ENCODE results near the gene SART3.
"Not testable (repeated sequence)": the region's sequence is repeated elsewhere in the genome, so short reads cannot be mapped to it uniquely, and the experiment has no call there.

SART3 gene

DNA sequence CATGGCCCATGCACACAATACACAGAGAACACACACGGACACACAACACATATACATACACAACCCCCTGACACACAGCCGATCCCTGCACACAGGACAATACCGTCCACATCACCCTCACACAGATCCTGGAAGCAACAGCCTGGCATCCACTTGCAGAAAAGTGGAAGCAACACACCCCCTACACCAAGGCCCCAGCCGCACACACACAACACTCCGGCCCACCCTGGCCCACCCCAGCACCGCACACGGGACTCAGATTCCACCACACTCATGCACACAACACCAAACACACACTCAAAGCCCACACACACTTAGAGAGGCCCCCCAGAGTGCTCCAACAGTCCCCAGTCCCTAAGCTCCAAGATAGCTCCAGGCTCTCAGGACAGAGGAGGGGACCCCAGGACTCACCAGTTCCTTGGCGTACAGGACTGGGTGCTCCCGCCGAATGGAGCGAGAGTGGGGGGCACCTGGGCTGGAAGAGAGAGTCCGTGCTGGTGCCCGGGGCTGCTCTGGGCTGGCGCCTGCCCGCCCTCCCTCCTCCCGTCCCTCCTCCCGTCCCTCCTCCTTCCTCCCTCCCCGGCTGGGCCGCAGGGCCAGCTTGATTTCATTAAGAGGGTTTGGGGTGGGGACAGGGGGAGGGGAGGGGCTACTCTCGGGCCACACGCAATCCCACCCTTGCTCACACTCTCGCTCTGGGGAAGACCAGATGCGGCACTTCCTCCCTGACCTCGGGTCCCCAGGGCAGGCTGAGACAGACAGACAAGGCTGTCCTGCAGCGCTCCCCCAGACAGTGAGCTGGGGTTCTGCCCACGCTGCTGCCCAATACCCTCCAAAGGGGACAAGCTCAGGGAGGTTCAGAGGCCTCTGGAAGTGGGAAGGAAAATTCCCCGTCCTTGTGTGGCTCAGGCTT, 36.8 kb upstream of the SART3 start, which contains the start of gene TMEM119:
TSS of gene TMEM119 (minus strand) at position 526 of the 913 bp plus-strand sequence. CDS start 5,701 bp downstream, outside the sequence.
- DNase-seq: no peak

DNA sequence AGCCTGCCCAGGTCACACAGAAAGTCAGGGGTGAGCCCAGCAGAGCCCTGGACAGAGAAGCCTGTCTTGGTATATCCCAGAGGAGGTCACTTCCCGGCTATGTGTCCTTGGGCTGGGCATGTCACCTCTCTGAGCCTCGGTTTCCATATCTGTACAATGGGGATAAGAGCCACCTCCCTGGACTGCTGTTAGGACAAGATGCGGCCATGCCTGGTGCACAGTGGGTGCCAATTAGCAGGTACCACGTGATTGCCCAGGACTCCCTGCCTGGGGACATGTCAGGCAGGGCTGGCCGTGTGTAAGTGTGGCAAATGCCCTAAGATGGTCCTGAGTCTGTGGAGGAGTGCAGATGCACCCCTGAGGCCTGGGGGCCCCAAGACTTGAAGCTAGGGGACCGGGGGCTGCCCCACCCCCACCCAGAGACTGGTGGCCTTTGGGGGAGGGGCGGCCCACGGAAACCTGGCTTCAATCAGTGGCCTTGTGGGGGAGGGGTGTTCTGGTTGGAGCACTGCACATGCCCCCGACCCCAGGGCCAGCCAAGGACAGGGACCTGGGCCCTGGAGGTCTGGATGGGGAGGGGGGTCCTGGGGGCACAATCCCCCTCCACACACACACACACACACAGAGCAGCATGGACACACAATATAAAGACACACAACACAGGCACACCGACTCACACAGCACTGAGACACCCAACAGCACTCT, 36.0 kb upstream of the SART3 start:
- no peak for DNase-seq

DNA sequence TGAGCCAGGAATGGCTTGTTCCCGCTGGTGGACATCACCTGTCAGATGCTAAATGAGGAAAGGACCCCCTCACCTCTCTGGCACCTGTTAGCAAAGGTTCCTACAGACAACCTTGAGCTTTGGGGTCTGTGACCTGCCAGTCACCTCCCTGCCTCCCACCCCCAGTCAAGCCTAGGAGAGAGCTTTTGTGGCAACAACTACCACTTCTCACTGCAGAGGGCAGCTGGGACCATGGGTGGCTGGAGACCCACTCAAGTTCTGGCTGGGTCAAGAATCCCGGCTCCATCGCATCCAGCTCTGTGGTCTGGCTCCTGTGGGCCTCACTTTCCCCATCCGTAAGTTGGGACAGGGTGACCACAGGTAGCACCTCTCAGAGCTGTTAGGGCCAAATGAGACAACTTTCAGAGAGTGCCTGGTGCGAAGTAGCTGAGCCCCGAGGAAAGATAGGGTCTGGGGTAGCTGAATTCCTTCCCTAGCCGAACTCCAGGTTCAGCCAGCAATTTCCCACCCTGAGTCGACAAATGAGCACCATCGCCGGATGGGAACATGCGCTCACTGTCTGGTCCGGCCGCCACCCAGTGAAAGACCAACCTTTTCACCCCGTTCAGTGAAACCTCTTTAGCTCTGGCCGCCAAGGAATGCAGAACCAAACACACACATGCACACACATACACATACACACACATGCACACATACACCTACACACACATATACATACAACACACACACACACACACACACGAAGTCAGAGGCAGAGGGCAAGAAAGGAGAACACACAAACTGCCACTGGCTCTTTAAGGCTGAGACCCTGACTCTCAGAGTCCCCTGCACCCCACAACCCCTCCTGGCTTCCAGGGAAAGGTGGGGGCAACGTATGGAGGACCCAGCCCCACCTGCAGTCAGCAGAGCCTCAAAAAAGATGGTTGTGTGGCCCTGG, 35.0 kb upstream of the SART3 start:
- no peak for DNase-seq

GRCh38 chr12:108594960-108595710, 34.2 kb upstream of the SART3 start:
- no peak for DNase-seq

DNA sequence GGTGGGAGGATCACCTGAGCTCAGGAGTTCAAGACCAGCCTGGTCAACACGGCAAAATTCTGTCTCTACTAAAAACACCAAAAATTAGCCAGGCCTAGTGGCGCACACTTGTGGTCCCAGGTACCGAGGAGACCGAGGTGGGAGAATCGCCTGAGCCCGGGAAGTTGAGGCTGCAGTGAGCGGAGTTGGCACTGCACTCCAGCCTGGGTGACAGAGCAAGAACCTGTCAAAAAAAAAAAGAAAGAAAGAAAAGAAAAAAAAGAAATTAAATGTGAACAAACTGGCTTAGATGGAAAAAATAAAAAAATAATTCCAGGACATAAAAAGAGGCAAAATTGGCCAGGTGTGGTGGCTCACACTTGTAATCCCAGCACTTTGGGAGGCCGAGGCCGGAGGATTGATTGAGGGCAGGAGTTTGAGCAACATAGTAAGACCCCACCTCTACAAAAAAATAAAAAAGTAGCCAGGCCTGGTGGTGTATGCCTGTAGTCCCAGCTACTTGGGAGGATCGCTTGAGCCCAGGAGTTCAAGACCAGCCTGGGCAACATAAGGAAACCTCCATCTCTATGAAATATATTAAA, 33.4 kb upstream of the SART3 start:
- DNase-seq: no peak

- no peak for DNase-seq
Observed at GRCh38 chr12:108592033-108592909, 31.3 kb upstream of the SART3 start.

DNA sequence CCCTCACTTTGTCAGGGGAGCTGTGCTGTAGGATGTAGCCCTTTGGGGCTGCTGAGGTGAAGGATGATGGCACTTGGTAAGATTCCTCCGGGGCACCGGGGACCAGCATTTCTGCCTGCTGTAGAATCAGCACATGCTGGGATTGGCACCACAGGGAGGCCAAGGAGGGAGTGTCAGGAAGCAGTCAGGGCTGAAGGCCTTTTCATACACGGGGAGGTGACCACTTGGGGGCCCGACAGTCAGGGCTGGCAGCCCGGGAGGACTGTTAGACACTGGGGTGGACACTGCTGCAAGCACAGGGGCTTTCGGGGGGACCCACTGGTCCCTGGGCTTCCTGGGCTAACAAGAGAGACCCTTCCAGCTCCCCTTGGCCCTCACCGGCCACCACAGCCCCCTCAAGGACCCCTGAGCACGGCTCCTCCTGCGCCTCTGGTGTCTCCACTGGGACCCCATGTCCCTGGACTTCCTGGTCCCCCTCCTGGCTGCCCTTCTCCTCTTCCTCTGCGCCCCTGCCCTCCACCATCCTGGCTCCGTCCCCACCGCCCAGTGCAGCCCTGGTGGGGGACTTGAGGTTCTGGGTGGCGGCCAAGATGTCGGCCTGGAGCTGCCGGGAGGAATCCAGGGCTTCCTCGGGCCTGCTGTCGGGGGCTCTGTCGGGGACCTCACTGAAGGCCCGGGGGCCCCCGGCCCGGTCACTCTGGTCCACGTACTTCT, 30.5 kb upstream of the SART3 start:
- no peak for DNase-seq

GRCh38 chr12:108590463-108590862, 29.5 kb upstream of the SART3 start:
- DNase-seq: not testable (repeated sequence)

DNA sequence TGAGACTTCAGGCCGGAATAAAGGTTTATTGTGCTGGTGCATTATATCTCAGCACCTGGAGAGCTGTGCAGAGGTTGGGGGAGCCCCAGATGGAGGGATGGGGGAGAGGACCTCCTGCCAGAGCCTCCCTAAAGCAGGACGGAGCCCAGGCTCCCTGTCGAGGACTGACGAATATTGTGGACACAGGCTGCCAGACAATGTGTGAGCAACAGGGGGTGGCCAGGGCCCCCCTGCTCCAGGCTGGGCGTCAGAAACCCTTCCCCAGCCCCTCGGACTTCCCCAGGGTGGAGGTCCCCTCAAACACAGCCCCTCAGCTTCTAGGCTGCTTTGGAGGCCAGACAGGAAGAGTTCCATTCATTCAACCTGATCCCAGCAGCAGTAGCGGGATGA, 28.9 kb upstream of the SART3 start:
- DNase-seq: no peak

DNA sequence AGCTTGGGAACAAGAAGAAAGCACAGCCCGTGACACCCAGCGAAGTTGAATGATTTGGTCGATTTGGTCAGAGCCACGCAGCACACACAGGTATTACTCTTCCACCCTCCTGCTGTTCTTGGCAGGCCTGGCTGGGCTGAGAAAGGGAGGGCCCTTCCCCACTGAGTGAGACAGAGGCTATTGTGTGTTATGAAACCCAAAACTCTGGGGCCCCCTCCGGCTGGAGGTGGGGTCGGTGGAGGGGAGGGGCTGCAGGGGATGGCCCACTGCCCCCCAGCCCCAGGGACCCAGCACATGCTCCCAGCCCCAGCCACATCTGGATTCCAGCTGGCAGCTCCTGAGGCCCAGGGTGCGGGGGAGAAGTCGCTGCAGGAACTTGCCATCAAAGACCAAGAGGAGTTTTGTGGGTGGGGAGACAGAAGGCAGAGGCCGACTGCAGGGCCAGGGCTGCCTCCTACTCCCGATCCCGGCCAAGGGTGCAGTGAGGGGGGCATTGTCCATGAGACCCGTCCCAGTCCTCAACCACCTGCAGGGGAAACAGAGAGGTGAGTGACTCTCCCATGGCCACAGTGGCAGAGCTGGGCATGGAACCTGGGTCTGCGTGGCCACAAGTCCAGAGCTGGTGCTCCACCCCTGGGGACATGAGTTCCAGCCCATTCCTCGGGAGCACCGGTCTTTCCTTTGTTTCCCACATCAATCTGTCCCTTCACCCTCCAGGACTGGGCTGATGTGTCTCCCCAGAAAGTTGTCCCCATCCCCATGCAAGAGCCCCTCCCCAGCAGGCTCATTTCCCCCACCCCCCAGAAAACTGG, 28.3 kb upstream of the SART3 start:
- no peak for DNase-seq

- no peak for DNase-seq
Observed at GRCh38 chr12:108587826-108588225, 26.9 kb upstream of the SART3 start.

GRCh38 chr12:108586306-108586705, 25.3 kb upstream of the SART3 start:
- no peak for DNase-seq

DNA sequence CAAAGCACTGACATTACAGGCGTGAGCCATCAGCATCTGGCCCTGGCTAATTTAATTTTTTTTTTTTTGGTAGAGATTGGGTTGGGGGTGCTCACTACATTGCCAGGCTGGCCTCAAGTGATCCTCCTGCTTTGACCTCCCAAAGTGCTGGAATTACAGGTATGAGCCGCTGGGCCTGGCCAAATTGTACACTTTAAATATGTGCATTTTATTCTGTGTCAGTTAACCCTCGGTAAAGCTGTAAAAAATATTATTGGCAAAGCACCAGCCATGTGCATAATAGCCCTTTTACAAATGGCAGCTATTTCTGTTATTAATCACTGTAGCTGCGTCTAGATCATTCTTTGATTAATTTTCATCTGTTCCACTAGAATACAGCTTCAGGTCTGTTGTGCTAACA, 24.9 kb upstream of the SART3 start:
- DNase-seq: no peak

DNA sequence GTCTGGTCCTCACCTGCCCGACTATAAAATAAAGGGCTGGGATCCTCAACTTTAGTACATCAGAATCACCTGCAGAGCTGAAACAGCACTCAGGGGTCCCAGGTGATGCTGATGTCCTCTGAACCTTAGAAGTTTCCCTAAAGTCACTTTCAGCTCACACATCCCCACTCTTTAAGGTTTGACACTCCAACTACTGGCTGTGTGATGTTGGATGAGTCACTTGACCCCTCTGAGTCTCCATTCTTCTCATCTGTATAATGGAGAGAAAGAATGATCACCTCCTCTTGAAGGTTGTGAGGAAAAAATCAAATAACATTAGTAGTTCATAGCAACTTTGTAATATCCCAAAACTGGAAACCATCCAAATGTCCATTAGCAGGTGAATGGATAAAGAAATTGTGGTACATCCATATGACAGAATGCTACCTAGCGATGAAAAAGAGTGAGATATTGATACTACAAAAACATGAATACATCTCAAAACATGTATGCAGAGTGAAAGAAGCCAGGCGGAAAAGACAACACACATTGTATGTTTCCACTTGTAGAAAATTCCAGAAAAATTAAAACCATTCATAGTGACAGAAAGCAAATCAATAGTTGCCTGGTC, 23.6 kb upstream of the SART3 start:
- DNase-seq: no peak

GRCh38 chr12:108583991-108584390, 23.0 kb upstream of the SART3 start:
- no peak for DNase-seq

- no peak for DNase-seq
Observed at GRCh38 chr12:108582978-108583770, 22.2 kb upstream of the SART3 start.

GRCh38 chr12:108582509-108582908, 21.5 kb upstream of the SART3 start:
- DNase-seq: no peak
